Calu3 (cell line): ENCODE data around the gene NCKAP5. TPM values are rescaled to one million over a fixed set of nuclear protein-coding genes. Genes with fewer than 3 reads are reported as not detected.

ENCODE experiments used
- BruUV-seq: library from RNA; stranded (reverse); fragments of 400-500 nt; replicated peaks from 2 replicates; lab custom pipeline; 2021; lab: Mats Ljungman, UMichigan
- CTCF ChIA-PET: fragments of 300-600 bp; sonication (Branson Sonifier 250); formaldehyde crosslinking; loops from one replicate; lab custom pipeline; 2022; ENCODE audit warnings: antibody characterized with exemption; lab: Charles Lee
- DNase-seq: peaks from one replicate; pipeline ENCODE4 v3.0.0; 2022
- H3K27ac Mint-ChIP-seq: one replicate; pipeline ENCODE4 v1.8.0; 2022; ENCODE audit warnings: mixed read lengths; ENCODE audit not compliant: unreplicated experiment
- H3K27me3 Mint-ChIP-seq: one replicate; pipeline ENCODE4 v1.8.0; 2022; ENCODE audit warnings: mixed read lengths; ENCODE audit not compliant: unreplicated experiment
- H3K36me3 Mint-ChIP-seq: one replicate; pipeline ENCODE4 v1.8.0; 2022; ENCODE audit warnings: mild to moderate bottlenecking, moderate library complexity, mixed read lengths; ENCODE audit not compliant: insufficient read depth, unreplicated experiment
- H3K4me1 Mint-ChIP-seq: one replicate; pipeline ENCODE4 v1.8.0; 2022; ENCODE audit warnings: mild to moderate bottlenecking, low read depth, mixed read lengths; ENCODE audit not compliant: unreplicated experiment
- H3K4me3 Mint-ChIP-seq: one replicate; pipeline ENCODE4 v1.8.0; 2022; ENCODE audit warnings: mild to moderate bottlenecking, low read depth, moderate library complexity, mixed read lengths; ENCODE audit not compliant: unreplicated experiment
- H3K9me3 Mint-ChIP-seq: one replicate; pipeline ENCODE4 v1.8.0; 2022; ENCODE audit warnings: low read depth, mixed read lengths; ENCODE audit not compliant: unreplicated experiment
- CTCF ChIP-seq: fragments of 200-600 bp; IDR thresholded peaks from one replicate; pipeline ENCODE4 v1.8.0; 2022; ENCODE audit warnings: antibody characterized with exemption; ENCODE audit not compliant: unreplicated experiment
- intact Hi-C: fragments of 100-400 bp; cut with micrococcal nuclease; formaldehyde crosslinking; loops from one replicate; pipeline ENCODE4 v1.10.0; 2022; ENCODE audit not compliant: unreplicated experiment
- total RNA-seq: library from RNA; stranded (reverse); gene quantifications from 2 replicates; pipeline ENCODE4 v1.2.3, GENCODE V29; 2022

NCKAP5 gene
- total RNA-seq, 1 experiment from 2014 or later, result 2.2 TPM

GRCh38 chr2:133503927-133504326 is 64.3 kb downstream of the NCKAP5 start:
- no TSS peak for BruUV-seq
- Mint-ChIP-seq H3K4me3 (no peak overlapping the region), H3K27me3 (no peaks in the 10 kb centered on the region), H3K36me3 (no peaks in the 10 kb centered on the region), H3K4me1 (peaks cover 18% of the 10 kb centered on the region), H3K27ac (no peak overlapping the region), H3K9me3 (no peaks in the 10 kb centered on the region)
- intact Hi-C loops, result loop anchor here (5.0 kb wide), 1 partner anchor 1797 kb away; no protein-coding TSS in a partner anchor
- no peak for TF ChIP-seq CTCF
- CTCF ChIA-PET, result no interaction called here
- DNase-seq, result no peak

- peaks cover 5% of the 10 kb centered on the region for H3K27me3 Mint-ChIP-seq
- peaks cover 17% of the 10 kb centered on the region for H3K4me1 Mint-ChIP-seq
- no peak for DNase-seq
- CTCF ChIA-PET, result no interaction called here
- no TSS peak for BruUV-seq
- H3K4me3 Mint-ChIP-seq, result no peak overlapping the region
- no peak for TF ChIP-seq CTCF
- no peak overlapping the region for H3K27ac Mint-ChIP-seq
- intact Hi-C loops, result loop anchor here (5.0 kb wide), 1 partner anchor 1796 kb away; no protein-coding TSS in a partner anchor
- H3K9me3 Mint-ChIP-seq, result no peaks in the 10 kb centered on the region
- no peaks in the 10 kb centered on the region for H3K36me3 Mint-ChIP-seq
Observed at GRCh38 chr2:133503323-133503722, 64.9 kb downstream of the NCKAP5 start.

- no TSS peak for BruUV-seq
- Mint-ChIP-seq H3K4me3 (no peak overlapping the region), H3K4me1 (peaks cover 17% of the 10 kb centered on the region)
Observed at GRCh38 chr2:133502678-133503077, 65.6 kb downstream of the NCKAP5 start.

GRCh38 chr2:133500917-133501316 is 67.3 kb downstream of the NCKAP5 start:
- intact Hi-C loops, result loop anchor here (5.0 kb wide), 1 partner anchor 1794 kb away; no protein-coding TSS in a partner anchor

More at GRCh38 chr2:133502678-133503077, 65.6 kb downstream of the NCKAP5 start:
- intact Hi-C loops, result loop anchor here (5.0 kb wide), 1 partner anchor 1795 kb away; no protein-coding TSS in a partner anchor
- DNase-seq, result no peak
- Mint-ChIP-seq H3K27ac (no peak overlapping the region), H3K27me3 (peaks cover 12% of the 10 kb centered on the region), H3K36me3 (no peaks in the 10 kb centered on the region), H3K9me3 (no peaks in the 10 kb centered on the region)
- TF ChIP-seq CTCF, result no peak
- CTCF ChIA-PET, result no interaction called here

More at GRCh38 chr2:133500917-133501316, 67.3 kb downstream of the NCKAP5 start:
- Mint-ChIP-seq H3K4me1 (peaks cover 17% of the 10 kb centered on the region), H3K4me3 (no peak overlapping the region), H3K9me3 (no peaks in the 10 kb centered on the region), H3K36me3 (no peaks in the 10 kb centered on the region), H3K27ac (no peak overlapping the region), H3K27me3 (peaks cover 14% of the 10 kb centered on the region)
- CTCF ChIA-PET, result no interaction called here
- BruUV-seq, result no TSS peak
- TF ChIP-seq CTCF, result no peak
- DNase-seq, result no peak
